ENCODE measurements around the gene RFNG.

DNA sequence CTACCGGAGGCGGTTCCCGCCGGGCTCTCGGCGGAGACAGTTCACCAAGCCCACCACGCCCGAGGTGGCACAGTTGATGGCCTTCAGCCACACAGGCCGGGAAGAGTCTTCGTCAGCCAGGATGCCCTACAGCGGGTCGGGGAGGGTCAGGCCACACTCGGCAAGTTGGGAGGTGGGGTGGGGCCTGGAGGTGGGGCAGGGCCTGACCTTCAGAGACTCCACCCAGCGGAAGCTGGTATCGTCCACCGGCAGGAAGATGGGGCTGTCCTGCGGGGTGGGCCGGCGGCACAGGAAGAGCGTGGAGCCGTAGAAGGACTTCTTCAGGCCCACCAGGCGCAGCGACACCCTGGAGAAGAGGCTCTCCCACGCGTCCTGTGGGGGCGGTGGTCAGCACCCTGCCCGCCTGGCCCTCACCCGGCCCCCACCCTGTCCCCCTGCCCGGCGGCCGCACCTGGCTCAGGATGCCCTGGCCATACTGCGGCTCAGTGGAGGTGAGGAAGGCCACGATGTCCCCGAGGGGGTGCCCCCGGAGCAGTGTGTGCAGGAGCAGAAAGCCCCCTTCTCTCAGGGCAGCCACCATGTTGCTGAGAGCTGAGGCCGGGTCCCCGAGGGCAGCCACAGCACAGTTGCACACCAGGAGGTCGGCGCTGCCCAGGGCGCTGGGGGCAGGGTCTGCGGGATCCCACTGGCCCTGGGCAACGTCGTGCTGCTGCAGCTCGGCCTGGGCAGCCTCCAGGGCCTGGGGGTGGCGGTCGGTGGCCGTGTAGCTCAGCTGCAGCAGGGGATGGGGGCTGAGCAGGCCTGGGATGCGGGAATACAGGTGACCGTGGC, 33.6 kb upstream of the RFNG start:
- TF ChIP-seq, protein P1, sequence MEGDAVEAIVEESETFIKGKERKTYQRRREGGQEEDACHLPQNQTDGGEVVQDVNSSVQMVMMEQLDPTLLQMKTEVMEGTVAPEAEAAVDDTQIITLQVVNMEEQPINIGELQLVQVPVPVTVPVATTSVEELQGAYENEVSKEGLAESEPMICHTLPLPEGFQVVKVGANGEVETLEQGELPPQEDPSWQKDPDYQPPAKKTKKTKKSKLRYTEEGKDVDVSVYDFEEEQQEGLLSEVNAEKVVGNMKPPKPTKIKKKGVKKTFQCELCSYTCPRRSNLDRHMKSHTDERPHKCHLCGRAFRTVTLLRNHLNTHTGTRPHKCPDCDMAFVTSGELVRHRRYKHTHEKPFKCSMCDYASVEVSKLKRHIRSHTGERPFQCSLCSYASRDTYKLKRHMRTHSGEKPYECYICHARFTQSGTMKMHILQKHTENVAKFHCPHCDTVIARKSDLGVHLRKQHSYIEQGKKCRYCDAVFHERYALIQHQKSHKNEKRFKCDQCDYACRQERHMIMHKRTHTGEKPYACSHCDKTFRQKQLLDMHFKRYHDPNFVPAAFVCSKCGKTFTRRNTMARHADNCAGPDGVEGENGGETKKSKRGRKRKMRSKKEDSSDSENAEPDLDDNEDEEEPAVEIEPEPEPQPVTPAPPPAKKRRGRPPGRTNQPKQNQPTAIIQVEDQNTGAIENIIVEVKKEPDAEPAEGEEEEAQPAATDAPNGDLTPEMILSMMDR (conservative IDR thresholded peaks at IDR 0.05; ENCODE audit: low read depth, low read length) = no peak
- no peak for TF ChIP-seq EZH2phosphoT487 (IDR thresholded peaks at IDR 0.05; ENCODE audit: borderline replicate concordance, low read length)
- no peak for TF ChIP-seq EZH2 (IDR thresholded peaks at IDR 0.05; ENCODE audit: low read length, unreplicated experiment)
